Measurements from ENCODE around the gene HOXD4. TPM values are rescaled to one million over a fixed set of nuclear protein-coding genes. Genes with fewer than 3 reads are reported as not detected.

The HOXD4 gene
- total RNA-seq, 1 donor from 2014 or later, result 1.3 TPM

GRCh38 chr2:176202491-176202890, 51.1 kb downstream of the HOXD4 start:
- Mint-ChIP-seq H3K4me3 (no peak overlapping the region), H3K27ac (ENCODE audit: unreplicated experiment) (no peak overlapping the region), H3K36me3 (ENCODE audit: low read depth) (no peaks in the 10 kb centered on the region), H3K27me3 (ENCODE audit: low read depth) (peaks cover 54% of the 10 kb centered on the region), H3K9me3 (no peaks in the 10 kb centered on the region), H3K4me1 (no peaks in the 10 kb centered on the region)
- no peak for TF ChIP-seq CTCF (conservative IDR thresholded peaks at IDR 0.05)
- DNase-seq (ENCODE audit: low read depth, low spot score), result no peak

Small RNA genes within 50 kb of the gene (microRNA-seq; reads per million reads assigned to microRNA genes)
- gene MIR10B, result 12,419 reads per million, percentile 95 among the genes with 10 or more reads in this experiment

Other genes starting within 250 kb of the HOXD4 start
- 34.2 and 36.4 TPM in 2 replicates for gene LNPK, start 149.3 kb upstream of the HOXD4 start, total RNA-seq
- 0.43 and 0.44 TPM in 2 replicates for gene EVX2, start 67.6 kb upstream of the HOXD4 start, total RNA-seq
- not detected in 2 replicates for gene HOXD13, start 58.8 kb upstream of the HOXD4 start, total RNA-seq
- gene HOXD12, start 51.8 kb upstream of the HOXD4 start, total RNA-seq, result not detected in 2 replicates
- gene HOXD11, start 44.3 kb upstream of the HOXD4 start, total RNA-seq, result not detected in 2 replicates
- not detected in 2 replicates for gene HOXD10, start 34.8 kb upstream of the HOXD4 start, total RNA-seq
- gene HOXD9, start 28.8 kb upstream of the HOXD4 start, total RNA-seq, result not detected in 2 replicates
- not detected in 2 replicates for gene HOXD8, start 21.8 kb upstream of the HOXD4 start, total RNA-seq
- 1.5 and 1.9 TPM in 2 replicates for gene HOXD3, start 5.8 kb downstream of the HOXD4 start, total RNA-seq
- gene HOXD1, start 37.1 kb downstream of the HOXD4 start, total RNA-seq, result not detected in 2 replicates
- gene MTX2, start 117.9 kb downstream of the HOXD4 start, total RNA-seq, result 23.7 and 25.6 TPM in 2 replicates

Data from neural crest cell (in vitro differentiated cells).